Activated CD8-positive, alpha-beta memory T cell treated with anti-CD3 and anti-CD28 coated beads, Interleukin-2, amount 10 ng/mL, durations not matched to agents 7 days and 5 days (primary cell): ENCODE measurements around the gene SKA3. TPM values are rescaled to one million over a fixed set of nuclear protein-coding genes. Genes with fewer than 3 reads are reported as not detected.
"Not testable (repeated sequence)": the region's sequence is repeated elsewhere in the genome, so short reads cannot be mapped to it uniquely, and the experiment has no call there.

Source experiments
- ATAC-seq: fragments of 150-1000 bp; cut with Tn5 transposase; one replicate; pipeline ENCODE4 v1.10.0; 2021; ENCODE audit warnings: moderate library complexity
- CTCF ChIA-PET: fragments of 350-600 bp; sonication (Branson Sonifier 250); formaldehyde crosslinking; loops from one replicate; lab custom pipeline; 2021; ENCODE audit warnings: antibody characterized with exemption; lab: Charles Lee
- DNase-seq: peaks from one replicate; pipeline ENCODE4 v3.0.0-alpha.2; 2020
- H3K27ac Mint-ChIP-seq: one replicate; pipeline ENCODE4 v1.8.0; 2021; ENCODE audit warnings: mild to moderate bottlenecking, mixed read lengths
- H3K27me3 Mint-ChIP-seq: one replicate; pipeline ENCODE4 v1.8.0; 2021; ENCODE audit warnings: mixed read lengths
- H3K36me3 Mint-ChIP-seq: one replicate; pipeline ENCODE4 v1.8.0; 2021; ENCODE audit warnings: mild to moderate bottlenecking, mixed read lengths
- H3K4me1 Mint-ChIP-seq: one replicate; pipeline ENCODE4 v1.8.0; 2021; ENCODE audit warnings: mixed read lengths
- H3K4me3 Mint-ChIP-seq: one replicate; pipeline ENCODE4 v1.8.0; 2021; ENCODE audit warnings: mild to moderate bottlenecking, moderate library complexity, mixed read lengths
- H3K9me3 Mint-ChIP-seq: one replicate; pipeline ENCODE4 v1.8.0; 2022; ENCODE audit warnings: low read depth, mixed read lengths
- total RNA-seq, 2 experiments: library from RNA; stranded (reverse); gene quantifications; one replicate each; pipeline ENCODE4 v1.2.3, GENCODE V29; 2021

The SKA3 gene
- total RNA-seq, 2 experiments from 2014 or later: 36.6 to 39.6 TPM

GRCh38 chr13:21149568-21149967 lies 26.8 kb downstream of the SKA3 start:
- Mint-ChIP-seq H3K4me1 (peaks cover 4% of the 10 kb centered on the region), H3K27ac (no peak overlapping the region), H3K9me3 (no peaks in the 10 kb centered on the region)

GRCh38 chr13:21148557-21149258 lies 27.6 kb downstream of the SKA3 start:
- no peak overlapping the region for H3K4me3 Mint-ChIP-seq
- no peaks in the 10 kb centered on the region for H3K27me3 Mint-ChIP-seq
- no peak overlapping the region for H3K27ac Mint-ChIP-seq
- CTCF ChIA-PET: interaction anchor here (0.6 to 1.3 kb wide), 3 partner anchors 29 to 328 kb away, joined by 3 read pairs; no protein-coding TSS in a partner anchor
- peaks cover 28% of the 10 kb centered on the region for H3K36me3 Mint-ChIP-seq
- no peaks in the 10 kb centered on the region for H3K9me3 Mint-ChIP-seq
- H3K4me1 Mint-ChIP-seq: peaks cover 8% of the 10 kb centered on the region
- ATAC-seq (no peak), DNase-seq (no peak)

More at GRCh38 chr13:21149568-21149967, 26.8 kb downstream of the SKA3 start:
- CTCF ChIA-PET: interaction anchor here (0.8 to 1.3 kb wide), 2 partner anchors 28 to 327 kb away, joined by 3 read pairs; no protein-coding TSS in a partner anchor
- Mint-ChIP-seq H3K36me3 (peaks cover 33% of the 10 kb centered on the region), H3K27me3 (no peaks in the 10 kb centered on the region), H3K4me3 (no peak overlapping the region)
- DNase-seq (no peak), ATAC-seq (peak; percentile 25)

- CTCF ChIA-PET: no interaction called here
- ATAC-seq (no peak), DNase-seq (no peak)
- Mint-ChIP-seq H3K27ac (peak overlapping the region; percentile 8), H3K4me3 (no peak overlapping the region), H3K9me3 (no peaks in the 10 kb centered on the region), H3K4me1 (peaks cover 17% of the 10 kb centered on the region), H3K27me3 (no peaks in the 10 kb centered on the region), H3K36me3 (peaks cover 30% of the 10 kb centered on the region)
Measured at GRCh38 chr13:21147827-21148226, 28.5 kb downstream of the SKA3 start.

GRCh38 chr13:21142766-21143165 lies 33.6 kb downstream of the SKA3 start:
- DNase-seq: no peak
- CTCF ChIA-PET: no interaction called here
- peak overlapping the region; percentile 62 for H3K4me3 Mint-ChIP-seq
- H3K27ac Mint-ChIP-seq: peak overlapping the region; percentile 41
- peaks cover 4% of the 10 kb centered on the region for H3K27me3 Mint-ChIP-seq
- ATAC-seq: no peak
- peaks cover 38% of the 10 kb centered on the region for H3K36me3 Mint-ChIP-seq
- peaks cover 40% of the 10 kb centered on the region for H3K4me1 Mint-ChIP-seq
- H3K9me3 Mint-ChIP-seq: no peaks in the 10 kb centered on the region

- H3K27me3 Mint-ChIP-seq: peaks cover 11% of the 10 kb centered on the region
- H3K4me3 Mint-ChIP-seq: peak overlapping the region; percentile 99
- H3K27ac Mint-ChIP-seq: peak overlapping the region; percentile 97
- no peaks in the 10 kb centered on the region for H3K9me3 Mint-ChIP-seq
- no peak for DNase-seq
- H3K4me1 Mint-ChIP-seq: peaks cover 37% of the 10 kb centered on the region
- no peak for ATAC-seq
- H3K36me3 Mint-ChIP-seq: peaks cover 23% of the 10 kb centered on the region
- CTCF ChIA-PET: interaction anchor here (0.7 kb wide), 1 partner anchor 190 kb away, joined by 3 read pairs; no protein-coding TSS in a partner anchor
Measured at GRCh38 chr13:21139374-21139773, 37.0 kb downstream of the SKA3 start.

- Mint-ChIP-seq H3K27me3 (peaks cover 13% of the 10 kb centered on the region), H3K4me3 (peak overlapping the region; percentile 33), H3K4me1 (peaks cover 33% of the 10 kb centered on the region), H3K9me3 (no peaks in the 10 kb centered on the region), H3K36me3 (peaks cover 20% of the 10 kb centered on the region), H3K27ac (no peak overlapping the region)
- CTCF ChIA-PET: interaction anchor here (1.0 kb wide), 1 partner anchor 39 kb away, joined by 3 read pairs; no protein-coding TSS in a partner anchor
- DNase-seq: no peak
- no peak for ATAC-seq
Measured at GRCh38 chr13:21138561-21138960, 37.8 kb downstream of the SKA3 start.

GRCh38 chr13:21137696-21138095 lies 38.7 kb downstream of the SKA3 start:
- DNase-seq: no peak
- ATAC-seq: no peak
- Mint-ChIP-seq H3K4me3 (no peak overlapping the region), H3K27me3 (peaks cover 21% of the 10 kb centered on the region), H3K36me3 (peaks cover 12% of the 10 kb centered on the region), H3K9me3 (no peaks in the 10 kb centered on the region), H3K27ac (no peak overlapping the region), H3K4me1 (peaks cover 24% of the 10 kb centered on the region)
- CTCF ChIA-PET: interaction anchor here (1.0 to 1.7 kb wide), 4 partner anchors 18 to 340 kb away, joined by 3 to 6 read pairs (median 3); no protein-coding TSS in a partner anchor

GRCh38 chr13:21135833-21136232 lies 40.5 kb downstream of the SKA3 start:
- H3K36me3 Mint-ChIP-seq, DNase-seq, H3K4me3 Mint-ChIP-seq, ATAC-seq, H3K27ac Mint-ChIP-seq, H3K9me3 Mint-ChIP-seq, CTCF ChIA-PET: not testable (repeated sequence)
- H3K27me3 Mint-ChIP-seq: peaks cover 24% of the 10 kb centered on the region
- peaks cover 13% of the 10 kb centered on the region for H3K4me1 Mint-ChIP-seq

- DNase-seq: no peak
- H3K36me3 Mint-ChIP-seq: no peaks in the 10 kb centered on the region
- no peak overlapping the region for H3K27ac Mint-ChIP-seq
- H3K27me3 Mint-ChIP-seq: peaks cover 24% of the 10 kb centered on the region
- peaks cover 5% of the 10 kb centered on the region for H3K4me1 Mint-ChIP-seq
- no peaks in the 10 kb centered on the region for H3K9me3 Mint-ChIP-seq
- CTCF ChIA-PET: no interaction called here
- ATAC-seq: no peak
- H3K4me3 Mint-ChIP-seq: no peak overlapping the region
Measured at GRCh38 chr13:21134475-21134874, 41.9 kb downstream of the SKA3 start.

GRCh38 chr13:21133077-21133476 lies 43.3 kb downstream of the SKA3 start:
- no peaks in the 10 kb centered on the region for H3K9me3 Mint-ChIP-seq
- ATAC-seq (no peak), DNase-seq (no peak)
- peaks cover 20% of the 10 kb centered on the region for H3K27me3 Mint-ChIP-seq
- H3K4me1 Mint-ChIP-seq: no peaks in the 10 kb centered on the region
- H3K27ac Mint-ChIP-seq: no peak overlapping the region
- CTCF ChIA-PET: interaction anchor here (0.8 kb wide), 1 partner anchor 20 kb away, joined by 3 read pairs; no protein-coding TSS in a partner anchor
- H3K36me3 Mint-ChIP-seq: no peaks in the 10 kb centered on the region
- H3K4me3 Mint-ChIP-seq: no peak overlapping the region

GRCh38 chr13:21130116-21130515 lies 46.2 kb downstream of the SKA3 start:
- no peaks in the 10 kb centered on the region for H3K9me3 Mint-ChIP-seq
- DNase-seq (no peak), ATAC-seq (no peak)
- no peaks in the 10 kb centered on the region for H3K36me3 Mint-ChIP-seq
- H3K27me3 Mint-ChIP-seq: peaks cover 16% of the 10 kb centered on the region
- H3K4me3 Mint-ChIP-seq: no peak overlapping the region
- CTCF ChIA-PET: interaction anchor here (1.1 to 1.7 kb wide), 3 partner anchors 12 to 347 kb away, joined by 3 read pairs; no protein-coding TSS in a partner anchor
- H3K4me1 Mint-ChIP-seq: no peaks in the 10 kb centered on the region
- H3K27ac Mint-ChIP-seq: no peak overlapping the region

- Mint-ChIP-seq H3K36me3 (no peaks in the 10 kb centered on the region), H3K4me3 (no peak overlapping the region), H3K27ac (no peak overlapping the region), H3K4me1 (no peaks in the 10 kb centered on the region), H3K9me3 (no peaks in the 10 kb centered on the region), H3K27me3 (peaks cover 3% of the 10 kb centered on the region)
- CTCF ChIA-PET: no interaction called here
- ATAC-seq: no peak
- no peak for DNase-seq
Measured at GRCh38 chr13:21124852-21125251, 51.5 kb downstream of the SKA3 start.

GRCh38 chr13:21123956-21124355 lies 52.4 kb downstream of the SKA3 start:
- Mint-ChIP-seq H3K36me3 (no peaks in the 10 kb centered on the region), H3K9me3 (no peaks in the 10 kb centered on the region), H3K27me3 (peaks cover 3% of the 10 kb centered on the region), H3K4me1 (no peaks in the 10 kb centered on the region), H3K4me3 (no peak overlapping the region), H3K27ac (no peak overlapping the region)
- DNase-seq (no peak), ATAC-seq (no peak)
- CTCF ChIA-PET: interaction anchor here (0.5 kb wide), 1 partner anchor 14 kb away, joined by 3 read pairs; no protein-coding TSS in a partner anchor

- CTCF ChIA-PET: no interaction called here
- ATAC-seq (no peak), DNase-seq (no peak)
- H3K4me3 Mint-ChIP-seq: no peak overlapping the region
- H3K36me3 Mint-ChIP-seq: no peaks in the 10 kb centered on the region
- H3K27ac Mint-ChIP-seq: no peak overlapping the region
- H3K9me3 Mint-ChIP-seq: no peaks in the 10 kb centered on the region
- peaks cover 3% of the 10 kb centered on the region for H3K27me3 Mint-ChIP-seq
- H3K4me1 Mint-ChIP-seq: no peaks in the 10 kb centered on the region
Measured at GRCh38 chr13:21121616-21122015, 54.7 kb downstream of the SKA3 start.
